Ovary (tissue), 9 donors: ENCODE measurements around the gene NLGN1. TPM values are rescaled to one million over a fixed set of nuclear protein-coding genes. Genes with fewer than 3 reads are reported as not detected.

Experiments
- DNase-seq, 5 donors: peaks; one replicate each; pipeline ENCODE4 v3.0.0-alpha.2; 2019 to 2020
- H3K27ac ChIP-seq, 2 donors: fragments of 200-600 bp; one replicate each; pipeline versions ENCODE4 v1.5.1 to v1.8.0; 2019 to 2022
- H3K27me3 ChIP-seq: fragments of 200-600 bp; one replicate; pipeline ENCODE4 v1.8.0; 2022
- H3K36me3 ChIP-seq: fragments of 200-600 bp; sonication (generic); one replicate; pipeline ENCODE4 v1.5.1; 2019
- H3K4me1 ChIP-seq: one replicate; pipeline ENCODE4 v1.8.1; 2013; ENCODE audit warnings: mild to moderate bottlenecking, moderate library complexity; ENCODE audit not compliant: insufficient read depth
- H3K4me3 ChIP-seq: fragments of 200-600 bp; sonication (generic); one replicate; pipeline ENCODE4 v1.5.1; 2017
- H3K9me3 ChIP-seq, 2 donors: fragments of 200-600 bp in 1 of 2; sonication (generic) in 1 of 2; one replicate each; pipeline versions ENCODE4 v1.5.1 to v1.8.1; 2013 to 2019; ENCODE audit warnings: mild to moderate bottlenecking in 1 of 2, moderate library complexity in 1 of 2
- EP300 ChIP-seq: sonication (generic); formaldehyde crosslinking; IDR thresholded peaks from one replicate; pipeline ENCODE4 v1.6.1; 2017; ENCODE audit warnings: antibody characterized with exemption
- POLR2A ChIP-seq: fragments of 450-650 bp; IDR thresholded peaks from one replicate; pipeline ENCODE4 v1.6.1; 2017; ENCODE audit warnings: antibody characterized with exemption, mild to moderate bottlenecking, moderate library complexity
- WGBS, 3 donors: extraction: QIAGEN DNeasy Blood & Tissue Kit in 1 of 3; methylation state at CpG; one replicate each; pipeline versions ENCODE4 v1.1.5 to v1.1.7; 2013 to 2017; 5-methylcytosine and 5-hydroxymethylcytosine counted together
- intact Hi-C, 4 donors: fragments of 100-400 bp; cut with DNase I; formaldehyde crosslinking; loops; one replicate each; pipeline versions ENCODE4 v1.11.0 to v1.15.1; 2022 to 2023
- polyA plus RNA-seq, 2 donors: library from polyadenylated mRNA; stranded (reverse); fragments of 200-250 nt in 1 of 2; fragments of 350-450 nt in 1 of 2; fragmentation: Illumina TruSeq in 1 of 2; extraction: RNeasy Lipid Tissue Mini Kit (QIAGEN cat#74804) in 1 of 2; gene quantifications; one replicate each; pipeline ENCODE4 v1.2.3, GENCODE V29; 2013 to 2014
- total RNA-seq, 7 donors: library from RNA; depleted of rRNA in 2 of 7; stranded (reverse); fragments of >200 nt in 2 of 7; fragmentation: NEBNext Ultra II Directional in 3 of 7; extraction: Animal tissue kit (Norgen Biotek cat#: 25700) in 3 of 7; gene quantifications; one replicate each; pipeline versions ENCODE4 v1.1.0 to v1.2.4, GENCODE V29; 2016 to 2023
- TF ChIP-seq, protein P1 (sequence below), 3 donors: fragments of 450-650 bp in 2 of 3; fragments of 200-600 bp in 1 of 3; IDR thresholded peaks; one replicate each; pipeline versions ENCODE4 v1.5.1 to v1.8.0; 2016 to 2022; ENCODE audit warnings: antibody characterized with exemption in 3 of 3, mild to moderate bottlenecking in 1 of 3
- donor health status: DM: no; HTN: no; CAD: no; lungs with moderate emphysema.
- donor health status: DM: no; HTN: no; CAD: no.
- donor health status: Bipolar disorder and iron deficiency.
- donor health status: DM: yes; HTN: yes; CAD: no.
- donor health status: DM: no; HTN: no; CAD: no.
- donor health status: DM: yes; HTN: yes; CAD: no.

NLGN1 gene
- total and polyA plus RNA-seq, 9 donors, result 1.2 to 7.7 (median 4.6) TPM

DNA sequence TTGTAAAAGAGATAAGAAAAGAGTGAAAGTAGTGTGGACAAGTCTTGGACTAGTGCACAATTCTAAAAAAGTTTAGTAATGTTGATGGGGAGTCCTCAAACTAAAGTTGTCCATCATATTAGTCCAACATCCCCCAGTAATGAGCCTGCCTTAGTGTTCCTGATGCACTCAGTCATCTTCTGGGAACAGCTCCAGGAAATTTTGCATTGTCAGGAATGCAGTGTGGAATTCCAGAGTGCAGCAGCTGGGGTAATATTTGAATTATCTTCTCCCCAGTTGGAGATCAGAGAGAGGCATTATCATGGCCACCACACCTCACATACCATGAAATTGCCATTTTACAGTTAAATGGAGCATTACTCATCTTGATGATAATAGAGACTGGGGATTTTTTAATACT, 932.8 kb downstream of the NLGN1 start:
- Histone ChIP-seq H3K9me3 (no peaks in the 10 kb centered on the region), H3K4me3 (no peak overlapping the region), H3K27ac (no peak overlapping the region), H3K27me3 (no peaks in the 10 kb centered on the region), H3K36me3 (no peaks in the 10 kb centered on the region), H3K4me1 (no peaks in the 10 kb centered on the region)
- TF ChIP-seq EP300 (no peak), POLR2A (no peak)
- TF ChIP-seq, protein P1, sequence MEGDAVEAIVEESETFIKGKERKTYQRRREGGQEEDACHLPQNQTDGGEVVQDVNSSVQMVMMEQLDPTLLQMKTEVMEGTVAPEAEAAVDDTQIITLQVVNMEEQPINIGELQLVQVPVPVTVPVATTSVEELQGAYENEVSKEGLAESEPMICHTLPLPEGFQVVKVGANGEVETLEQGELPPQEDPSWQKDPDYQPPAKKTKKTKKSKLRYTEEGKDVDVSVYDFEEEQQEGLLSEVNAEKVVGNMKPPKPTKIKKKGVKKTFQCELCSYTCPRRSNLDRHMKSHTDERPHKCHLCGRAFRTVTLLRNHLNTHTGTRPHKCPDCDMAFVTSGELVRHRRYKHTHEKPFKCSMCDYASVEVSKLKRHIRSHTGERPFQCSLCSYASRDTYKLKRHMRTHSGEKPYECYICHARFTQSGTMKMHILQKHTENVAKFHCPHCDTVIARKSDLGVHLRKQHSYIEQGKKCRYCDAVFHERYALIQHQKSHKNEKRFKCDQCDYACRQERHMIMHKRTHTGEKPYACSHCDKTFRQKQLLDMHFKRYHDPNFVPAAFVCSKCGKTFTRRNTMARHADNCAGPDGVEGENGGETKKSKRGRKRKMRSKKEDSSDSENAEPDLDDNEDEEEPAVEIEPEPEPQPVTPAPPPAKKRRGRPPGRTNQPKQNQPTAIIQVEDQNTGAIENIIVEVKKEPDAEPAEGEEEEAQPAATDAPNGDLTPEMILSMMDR (IDR thresholded peaks at IDR 0.05), result no peak
- intact Hi-C loops, result no loop called here
- no peak for DNase-seq

DNA sequence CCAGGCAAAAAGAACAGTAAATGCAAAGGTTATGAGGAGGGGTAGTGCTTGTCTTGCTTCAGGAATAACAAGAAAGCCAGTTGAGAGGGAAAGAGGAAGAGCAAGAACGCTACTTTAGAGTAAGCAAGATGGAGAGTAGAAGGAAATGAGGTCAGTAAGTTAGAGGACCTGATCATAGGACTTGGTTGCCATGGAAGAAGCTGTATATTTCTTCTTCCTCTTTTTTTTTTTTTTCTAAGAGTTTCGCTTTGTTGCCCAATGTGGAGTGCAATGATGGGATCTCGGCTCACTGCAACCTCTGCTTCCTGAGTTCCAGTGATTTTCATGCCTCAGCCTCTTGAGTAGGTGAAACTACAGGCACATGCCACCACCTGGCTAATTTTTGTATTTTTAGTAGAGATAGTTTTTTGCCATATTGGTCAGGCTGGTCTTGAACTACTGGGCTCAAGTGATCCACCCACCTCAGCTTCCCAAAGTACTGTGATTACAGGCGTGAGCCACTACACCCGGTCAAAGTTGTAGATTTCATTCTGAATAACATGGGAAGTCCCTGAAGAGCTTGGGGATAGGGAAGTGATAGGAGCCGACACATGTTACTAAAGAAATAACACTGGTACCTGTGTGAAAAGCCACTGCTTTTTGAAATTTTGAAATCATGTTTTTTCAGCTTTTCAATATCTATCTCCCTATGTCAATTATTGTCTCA, 933.7 kb downstream of the NLGN1 start:
- WGBS, 3 donors, result 85 to 91% (median 88%) methylated on average over 6 of the region's 6 CpGs
- Histone ChIP-seq H3K36me3 (no peaks in the 10 kb centered on the region), H3K27ac (no peak overlapping the region), H3K9me3 (no peaks in the 10 kb centered on the region), H3K4me1 (no peaks in the 10 kb centered on the region), H3K4me3 (no peak overlapping the region), H3K27me3 (no peaks in the 10 kb centered on the region)
- TF ChIP-seq, protein P1 (IDR thresholded peaks at IDR 0.05), result no peak
- TF ChIP-seq EP300, result no peak
- DNase-seq, result no peak
- intact Hi-C loops, result no loop called here

DNA sequence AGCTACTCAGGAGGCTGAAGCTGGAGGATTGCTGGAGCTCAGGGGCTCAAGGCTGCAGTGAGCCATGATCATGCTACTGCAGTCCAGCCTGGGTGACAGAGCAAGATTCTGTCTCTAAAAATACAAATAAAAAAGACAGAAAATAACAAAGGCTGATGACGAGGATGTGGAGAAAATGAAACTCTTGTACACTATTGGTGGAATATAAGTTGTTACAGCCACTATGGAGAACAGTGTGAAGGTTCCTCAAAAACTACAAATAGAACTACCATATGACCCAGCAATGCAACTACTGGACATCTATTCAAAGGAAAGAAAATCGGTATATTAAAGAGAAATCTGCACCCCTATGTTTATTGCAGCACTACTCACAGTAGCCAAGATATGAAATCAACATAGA, 934.8 kb downstream of the NLGN1 start:
- 81 to 91% (median 89%) methylated on average over 2 of the region's 2 CpGs for WGBS, 3 donors
- H3K27me3 ChIP-seq, result no peaks in the 10 kb centered on the region
- no peak overlapping the region for H3K27ac ChIP-seq
- intact Hi-C loops, result no loop called here
- TF ChIP-seq, protein P1 (IDR thresholded peaks at IDR 0.05), result no peak
- TF ChIP-seq POLR2A (no peak), EP300 (no peak)
- DNase-seq, result no peak
- H3K36me3 ChIP-seq, result no peaks in the 10 kb centered on the region
- H3K9me3 ChIP-seq, result no peaks in the 10 kb centered on the region
- no peaks in the 10 kb centered on the region for H3K4me1 ChIP-seq
- no peak overlapping the region for H3K4me3 ChIP-seq

DNA sequence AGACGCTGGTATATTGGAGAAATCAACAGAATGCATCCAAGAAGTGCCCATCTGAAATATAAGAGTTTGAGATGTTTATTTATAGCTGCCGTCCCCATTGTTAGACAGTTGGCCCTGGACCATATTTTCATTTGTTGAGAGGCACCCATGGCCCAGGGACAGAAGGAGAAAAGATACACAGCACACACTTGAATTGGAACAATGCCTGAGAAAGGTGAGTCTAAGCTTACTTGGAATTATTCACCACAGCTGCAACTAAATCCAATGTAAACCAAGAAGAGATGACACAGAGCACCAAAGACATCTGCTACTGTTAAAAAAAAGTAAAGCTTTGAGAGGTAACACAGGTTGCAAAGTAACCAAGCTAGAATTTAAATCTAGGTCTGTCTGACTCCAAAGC, 936.1 kb downstream of the NLGN1 start:
- intact Hi-C loops, result no loop called here
- no peaks in the 10 kb centered on the region for H3K4me1 ChIP-seq
- H3K36me3 ChIP-seq, result no peaks in the 10 kb centered on the region
- H3K27ac ChIP-seq, result no peak overlapping the region
- TF ChIP-seq POLR2A (no peak), EP300 (no peak)
- TF ChIP-seq, protein P1 (IDR thresholded peaks at IDR 0.05), result no peak
- H3K4me3 ChIP-seq, result no peak overlapping the region
- 83 to 88% (median 86%) methylated on average over 2 of the region's 2 CpGs for WGBS, 3 donors
- H3K27me3 ChIP-seq, result no peaks in the 10 kb centered on the region
- H3K9me3 ChIP-seq, result no peaks in the 10 kb centered on the region
- no peak for DNase-seq
